ENCODE results near the gene BMPR1B. TPM values are rescaled to one million over a fixed set of nuclear protein-coding genes. Genes with fewer than 3 reads are reported as not detected.
"Not testable (repeated sequence)": the region's sequence is repeated elsewhere in the genome, so short reads cannot be mapped to it uniquely, and the experiment has no call there.

BMPR1B gene
- total and polyA plus RNA-seq, 2 of the 8 experiments (the other 6 are each of a cell fraction or from before 2014, with no cell fraction given), result 0.14 to 1.1 TPM

- H3K23ac ChIP-seq (ENCODE audit: insufficient read length); H3K4ac ChIP-seq (replicated peaks; ENCODE audit: insufficient read length, low read depth, low read length); H2BK12ac ChIP-seq (ENCODE audit: low read depth, low read length); H2BK120ac ChIP-seq (replicated peaks; ENCODE audit: low read depth, low read length); H3K14ac ChIP-seq (ENCODE audit: insufficient read length); H3K4me1 ChIP-seq (replicated peaks in 1 of 4; ENCODE audit: control insufficient read depth in 3 of 4, insufficient read depth in 4 of 4, low read length in 3 of 4); H2BK5ac ChIP-seq (ENCODE audit: low read depth, low read length); H2BK20ac ChIP-seq (ENCODE audit: low read length); H4K91ac ChIP-seq (replicated peaks; ENCODE audit: insufficient read length, low read length); H3K27ac ChIP-seq (ENCODE audit: low read depth, low read length); H3K56ac ChIP-seq (replicated peaks; ENCODE audit: insufficient read length, low read depth, low read length); H3K36me3 ChIP-seq (ENCODE audit: control insufficient read depth in 2 of 4, insufficient read depth in 4 of 4, low read length in 3 of 4); FAIRE-seq; H2BK15ac ChIP-seq (ENCODE audit: low read length); H4K5ac ChIP-seq (ENCODE audit: insufficient read length, low read depth, low read length); H3K79me2 ChIP-seq (ENCODE audit: control insufficient read depth in 1 of 2, insufficient read depth in 2 of 2, low read length in 2 of 2); H3K4me2 ChIP-seq (ENCODE audit: insufficient read depth in 1 of 2, low read depth in 2 of 2, low read length in 2 of 2); H3K79me1 ChIP-seq (ENCODE audit: low read depth, low read length); H3K27me3 ChIP-seq (replicated peaks in 1 of 4; ENCODE audit: control insufficient read depth in 3 of 4, extremely low read depth in 1 of 4, insufficient read depth in 3 of 4, low read length in 3 of 4); H3K23me2 ChIP-seq (ENCODE audit: low read depth, low read length); H2AK5ac ChIP-seq (ENCODE audit: low read depth, low read length); H4K20me1 ChIP-seq (replicated peaks in 1 of 2; ENCODE audit: control insufficient read depth in 1 of 2, insufficient read depth in 2 of 2, low read length in 2 of 2); H3K9ac ChIP-seq (replicated peaks in 1 of 4; ENCODE audit: extremely low read depth in 1 of 4, low read depth in 3 of 4, low read length in 3 of 4); H2AFZ ChIP-seq (ENCODE audit: low read length); H3K9me3 ChIP-seq (ENCODE audit: insufficient read depth in 2 of 2, low read depth in 1 of 2, low read length in 1 of 2): not testable (repeated sequence)
- Histone ChIP-seq H3K4me3 (ENCODE audit: extremely low read depth in 1 of 4, insufficient read depth in 2 of 4, low read depth in 3 of 4, low read length in 4 of 4) (peak overlapping the region in 1 of 4 experiments; percentile 10; a peak in 1 of 8 replicates), H3K18ac (ENCODE audit: extremely low read depth, low read length) (peak overlapping the region; percentile 48; the same call in 1 of the 2 replicates), H4K8ac (ENCODE audit: extremely low read depth, insufficient read depth, low read length) (peak overlapping the region; percentile 51; the same call in 1 of the 2 replicates)
- peak in 1 of 2 experiments; percentile 56 for DNase-seq (ENCODE audit: low read depth in 1 of 2, low spot score in 2 of 2)
- ChIA-PET POLR2A (ENCODE audit: partially characterized antibody) (interaction anchor here (1.3 to 1.4 kb wide), 2 partner anchors 12 to 155 kb away, joined by 3 read pairs; no protein-coding TSS in a partner anchor), CTCF (ENCODE audit: partially characterized antibody) (interaction anchor here (0.7 to 1.3 kb wide), 2 partner anchors 10 to 1068 kb away, joined by 3 to 4 read pairs; no protein-coding TSS in a partner anchor)
- 81% methylated on average over 25 of the region's 29 CpGs; no CpG with 5 or more reads in 1 of the 2 experiments for WGBS, 2 experiments (ENCODE audit: extremely low coverage in 1 of 2, insufficient coverage in 1 of 2, insufficient read length in 1 of 2, insufficient replicate concordance in 2 of 2, low coverage in 1 of 2, low lambda C conversion rate in 2 of 2, missing lambda C conversion rate in 1 of 2)
Observed at GRCh38 chr4:94841166-94841863, 83.6 kb downstream of the BMPR1B start.

Measured in H1 (cell line).